Measurements from ENCODE around the gene PFKL. TPM values are rescaled to one million over a fixed set of nuclear protein-coding genes. Genes with fewer than 3 reads are reported as not detected.

Gene PFKL
- total and polyA plus RNA-seq, 2 experiments from 2014 or later, result 40.3 to 106 TPM

GRCh38 chr21:44292812-44293195 lies 7.0 kb upstream of the PFKL start:
- Histone ChIP-seq H3K79me2 (replicated peaks; ENCODE audit: insufficient read depth) (no peaks in the 10 kb centered on the region), H3K4me1 (ENCODE audit: insufficient read depth) (no peaks in the 10 kb centered on the region), H4K20me1 (replicated peaks; ENCODE audit: insufficient read depth) (no peaks in the 10 kb centered on the region), H3K9me2 (ENCODE audit: insufficient read depth) (no peaks in the 10 kb centered on the region), H3K36me3 (ENCODE audit: insufficient read depth) (no peaks in the 10 kb centered on the region), H3K4me2 (no peak overlapping the region), H3K27ac (ENCODE audit: low read depth) (no peak overlapping the region), H3K27me3 (ENCODE audit: insufficient read depth) (peaks cover under 1% of the 10 kb centered on the region; the same call in 1 of the 2 replicates), H3K4me3 (no peak overlapping the region), H3F3A (replicated peaks; ENCODE audit: low read depth) (no peaks in the 10 kb centered on the region), H2AFZ (no peak overlapping the region)
- Mint-ChIP-seq H3K27me3 (ENCODE audit: insufficient read depth, low read depth, poor library complexity) (peaks cover 4% of the 10 kb centered on the region), H3K4me3 (no peak overlapping the region), H3K4me1 (no peaks in the 10 kb centered on the region), H3K9me3 (no peaks in the 10 kb centered on the region), H3K36me3 (ENCODE audit: low read depth) (no peaks in the 10 kb centered on the region), H3K27ac (no peak overlapping the region)
- ATAC-seq, result no peak
- no peak for DNase-seq (ENCODE audit: low spot score)
- TF ChIP-seq JUNB (IDR thresholded peaks at IDR 0.05; ENCODE audit: unreplicated experiment) (no peak), ZNF114 (CRISPR knock-in tag; IDR thresholded peaks at IDR 0.05) (no peak), CTCF (conservative IDR thresholded peaks at IDR 0.05; ENCODE audit: low read depth in 2 of 2) (no peak), EZH2phosphoT487 (IDR thresholded peaks at IDR 0.05; ENCODE audit: unreplicated experiment) (no peak), NANOG (IDR thresholded peaks at IDR 0.05; ENCODE audit: borderline replicate concordance) (no peak), ZNF331 (CRISPR knock-in tag; IDR thresholded peaks at IDR 0.05; ENCODE audit: low read depth) (no peak), EZH2 (IDR thresholded peaks at IDR 0.05; ENCODE audit: low read depth, unreplicated experiment) (no peak), POLR2AphosphoS5 (IDR thresholded peaks at IDR 0.05; ENCODE audit: low read depth) (no peak), REST (IDR thresholded peaks at IDR 0.05; ENCODE audit: unreplicated experiment) (no peak)

- H4K20me1 ChIP-seq (replicated peaks; ENCODE audit: insufficient read depth), result no peaks in the 10 kb centered on the region
- no peaks in the 10 kb centered on the region for H3K9me2 ChIP-seq (ENCODE audit: insufficient read depth)
- no peak overlapping the region for H3K4me3 Mint-ChIP-seq
- no peaks in the 10 kb centered on the region for H3F3A ChIP-seq (replicated peaks; ENCODE audit: low read depth)
- H3K27me3 Mint-ChIP-seq (ENCODE audit: insufficient read depth, low read depth, poor library complexity), result peaks cover 6% of the 10 kb centered on the region
- H3K4me3 ChIP-seq, result no peak overlapping the region
- no peaks in the 10 kb centered on the region for H3K36me3 ChIP-seq (ENCODE audit: insufficient read depth)
- H3K4me1 Mint-ChIP-seq, result no peaks in the 10 kb centered on the region
- no peaks in the 10 kb centered on the region for H3K4me1 ChIP-seq (ENCODE audit: insufficient read depth)
- no peak overlapping the region for H3K27ac ChIP-seq (ENCODE audit: low read depth)
- H2AFZ ChIP-seq, result no peak overlapping the region
- no peak overlapping the region for H3K4me2 ChIP-seq
- H3K27ac Mint-ChIP-seq, result no peak overlapping the region
- no peaks in the 10 kb centered on the region for H3K36me3 Mint-ChIP-seq (ENCODE audit: low read depth)
- H3K79me2 ChIP-seq (replicated peaks; ENCODE audit: insufficient read depth), result no peaks in the 10 kb centered on the region
- DNase-seq (ENCODE audit: low spot score), result no peak
- no peak for ATAC-seq
- peaks cover 9% of the 10 kb centered on the region; the same call in 1 of the 2 replicates for H3K27me3 ChIP-seq (ENCODE audit: insufficient read depth)
- no peaks in the 10 kb centered on the region for H3K9me3 Mint-ChIP-seq
- no peak for TF ChIP-seq CREB1 (CRISPR knock-in tag; IDR thresholded peaks at IDR 0.05; ENCODE audit: low read depth)
- TF ChIP-seq CTCF (conservative IDR thresholded peaks at IDR 0.05; ENCODE audit: low read depth in 2 of 2), result no peak
- no peak for TF ChIP-seq STAT1 (IDR thresholded peaks at IDR 0.05; ENCODE audit: unreplicated experiment)
- TF ChIP-seq EZH2 (IDR thresholded peaks at IDR 0.05; ENCODE audit: low read depth, unreplicated experiment), result no peak
Measured at GRCh38 chr21:44293551-44294231, 6.2 kb upstream of the PFKL start.
